GM13976 (cell line): Measurements from ENCODE around the gene OR2A12.

Experiments
- DNase-seq: peaks from one replicate; pipeline ENCODE4 v3.0.0; 2012; ENCODE audit warnings: low spot score
- CTCF ChIP-seq: IDR thresholded peaks from 2 replicates; pipeline ENCODE4 v1.5.1; 2012; ENCODE audit warnings: borderline replicate concordance, mild to moderate bottlenecking; ENCODE audit not compliant: insufficient read depth; ENCODE audit errors: extremely low read depth, missing control alignments, control extremely low read depth
- in situ Hi-C: fragments of 300-500 bp; cut with MboI; formaldehyde crosslinking; loops from one replicate; pipeline ENCODE4 v1.12.0; 2022; ENCODE audit warnings: low sequenced_read_pairs, mixed read lengths, inconsistent platforms; ENCODE audit not compliant: unreplicated experiment

OR2A12 gene

GRCh38 chr7:144148224-144148827 is 62.2 kb downstream of the OR2A12 start:
- in situ Hi-C loops = no loop called here
- TF ChIP-seq CTCF = no peak
- DNase-seq = no peak
